ENCODE results near the gene GSC. TPM values are rescaled to one million over a fixed set of nuclear protein-coding genes. Genes with fewer than 3 reads are reported as not detected.

GSC gene
- polyA plus RNA-seq, 1 donor = 0.10 TPM

GRCh38 chr14:94787655-94788054 lies 17.7 kb upstream of the GSC start:
- no peaks in the 10 kb centered on the region for H3K9me3 ChIP-seq (ENCODE audit: control insufficient read depth, low read depth, low read length)
- H3K36me3 ChIP-seq (ENCODE audit: control insufficient read depth, insufficient read depth, low read length) = no peaks in the 10 kb centered on the region
- no peaks in the 10 kb centered on the region for H3K4me1 ChIP-seq (ENCODE audit: control insufficient read depth, insufficient read depth, low read length)
- no peak overlapping the region for H3K4me3 ChIP-seq (ENCODE audit: low read length)
- no CpG with 5 or more reads among the region's 10 CpGs for WGBS (ENCODE audit: insufficient coverage, low lambda C conversion rate)
- DNase-seq = no peak
- no peak overlapping the region for H3K27ac ChIP-seq (ENCODE audit: low read length)
- peaks cover 20% of the 10 kb centered on the region for H3K27me3 ChIP-seq (ENCODE audit: control insufficient read depth, insufficient read depth, low read length)

- Histone ChIP-seq H3K9me3 (ENCODE audit: control insufficient read depth, low read depth, low read length) (no peaks in the 10 kb centered on the region), H3K27ac (ENCODE audit: low read length) (no peak overlapping the region), H3K27me3 (ENCODE audit: control insufficient read depth, insufficient read depth, low read length) (peaks cover 20% of the 10 kb centered on the region), H3K36me3 (ENCODE audit: control insufficient read depth, insufficient read depth, low read length) (no peaks in the 10 kb centered on the region), H3K4me3 (ENCODE audit: low read length) (no peak overlapping the region), H3K4me1 (ENCODE audit: control insufficient read depth, insufficient read depth, low read length) (no peaks in the 10 kb centered on the region)
- no peak for DNase-seq
- no CpG with 5 or more reads among the region's 5 CpGs for WGBS (ENCODE audit: insufficient coverage, low lambda C conversion rate)
These were observed 17.2 kb upstream of the GSC start for GRCh38 chr14:94787092-94787491.

GRCh38 chr14:94780536-94781399 lies 10.9 kb upstream of the GSC start:
- no peak overlapping the region for H3K27ac ChIP-seq (ENCODE audit: low read length)
- peaks cover 52% of the 10 kb centered on the region for H3K27me3 ChIP-seq (ENCODE audit: control insufficient read depth, insufficient read depth, low read length)

GRCh38 chr14:94779713-94780112 lies 9.8 kb upstream of the GSC start:
- no peak for DNase-seq
- peaks cover 58% of the 10 kb centered on the region for H3K27me3 ChIP-seq (ENCODE audit: control insufficient read depth, insufficient read depth, low read length)

More at GRCh38 chr14:94780536-94781399, 10.9 kb upstream of the GSC start:
- no peak for DNase-seq
- H3K4me3 ChIP-seq (ENCODE audit: low read length) = no peak overlapping the region
- H3K4me1 ChIP-seq (ENCODE audit: control insufficient read depth, insufficient read depth, low read length) = no peaks in the 10 kb centered on the region
- H3K9me3 ChIP-seq (ENCODE audit: control insufficient read depth, low read depth, low read length) = no peaks in the 10 kb centered on the region
- WGBS (ENCODE audit: insufficient coverage, low lambda C conversion rate) = no CpG with 5 or more reads among the region's 8 CpGs
- no peaks in the 10 kb centered on the region for H3K36me3 ChIP-seq (ENCODE audit: control insufficient read depth, insufficient read depth, low read length)

GRCh38 chr14:94775871-94776210 lies 5.9 kb upstream of the GSC start:
- Histone ChIP-seq H3K4me1 (ENCODE audit: control insufficient read depth, insufficient read depth, low read length) (no peaks in the 10 kb centered on the region), H3K27ac (ENCODE audit: low read length) (no peak overlapping the region), H3K9me3 (ENCODE audit: control insufficient read depth, low read depth, low read length) (peaks cover 8% of the 10 kb centered on the region), H3K36me3 (ENCODE audit: control insufficient read depth, insufficient read depth, low read length) (no peaks in the 10 kb centered on the region), H3K27me3 (ENCODE audit: control insufficient read depth, insufficient read depth, low read length) (peaks cover 93% of the 10 kb centered on the region), H3K4me3 (ENCODE audit: low read length) (no peak overlapping the region)
- no peak for DNase-seq
- no CpG with 5 or more reads among the region's 2 CpGs for WGBS (ENCODE audit: insufficient coverage, low lambda C conversion rate)

More at GRCh38 chr14:94779713-94780112, 9.8 kb upstream of the GSC start:
- H3K4me1 ChIP-seq (ENCODE audit: control insufficient read depth, insufficient read depth, low read length) = no peaks in the 10 kb centered on the region
- H3K9me3 ChIP-seq (ENCODE audit: control insufficient read depth, low read depth, low read length) = no peaks in the 10 kb centered on the region
- no peak overlapping the region for H3K27ac ChIP-seq (ENCODE audit: low read length)
- no peaks in the 10 kb centered on the region for H3K36me3 ChIP-seq (ENCODE audit: control insufficient read depth, insufficient read depth, low read length)
- WGBS (ENCODE audit: insufficient coverage, low lambda C conversion rate) = no CpG with 5 or more reads among the region's 5 CpGs
- no peak overlapping the region for H3K4me3 ChIP-seq (ENCODE audit: low read length)

GRCh38 chr14:94775091-94775870 lies 5.4 kb upstream of the GSC start:
- Histone ChIP-seq H3K36me3 (ENCODE audit: control insufficient read depth, insufficient read depth, low read length) (no peaks in the 10 kb centered on the region), H3K27ac (ENCODE audit: low read length) (no peak overlapping the region), H3K27me3 (ENCODE audit: control insufficient read depth, insufficient read depth, low read length) (peaks cover 95% of the 10 kb centered on the region), H3K4me1 (ENCODE audit: control insufficient read depth, insufficient read depth, low read length) (no peaks in the 10 kb centered on the region), H3K4me3 (ENCODE audit: low read length) (no peak overlapping the region), H3K9me3 (ENCODE audit: control insufficient read depth, low read depth, low read length) (peaks cover 10% of the 10 kb centered on the region)
- no peak for DNase-seq
- WGBS (ENCODE audit: insufficient coverage, low lambda C conversion rate) = 17% methylated on average over 1 of the region's 20 CpGs

- 1% methylated on average over 8 of the region's 11 CpGs for WGBS (ENCODE audit: insufficient coverage, low lambda C conversion rate)
- peaks cover 96% of the 10 kb centered on the region for H3K27me3 ChIP-seq (ENCODE audit: control insufficient read depth, insufficient read depth, low read length)
These were observed 4.6 kb upstream of the GSC start for GRCh38 chr14:94774344-94775090.

GRCh38 chr14:94773655-94774343 lies 3.9 kb upstream of the GSC start:
- H3K27me3 ChIP-seq (ENCODE audit: control insufficient read depth, insufficient read depth, low read length) = peaks cover 95% of the 10 kb centered on the region
- DNase-seq = no peak
- H3K4me3 ChIP-seq (ENCODE audit: low read length) = no peak overlapping the region
- no peak overlapping the region for H3K27ac ChIP-seq (ENCODE audit: low read length)
- H3K9me3 ChIP-seq (ENCODE audit: control insufficient read depth, low read depth, low read length) = peaks cover 15% of the 10 kb centered on the region
- WGBS (ENCODE audit: insufficient coverage, low lambda C conversion rate) = 10% methylated on average over 2 of the region's 36 CpGs
- no peaks in the 10 kb centered on the region for H3K36me3 ChIP-seq (ENCODE audit: control insufficient read depth, insufficient read depth, low read length)
- no peaks in the 10 kb centered on the region for H3K4me1 ChIP-seq (ENCODE audit: control insufficient read depth, insufficient read depth, low read length)

More at GRCh38 chr14:94774344-94775090, 4.6 kb upstream of the GSC start:
- Histone ChIP-seq H3K4me3 (ENCODE audit: low read length) (no peak overlapping the region), H3K4me1 (ENCODE audit: control insufficient read depth, insufficient read depth, low read length) (no peaks in the 10 kb centered on the region), H3K9me3 (ENCODE audit: control insufficient read depth, low read depth, low read length) (peaks cover 11% of the 10 kb centered on the region), H3K36me3 (ENCODE audit: control insufficient read depth, insufficient read depth, low read length) (no peaks in the 10 kb centered on the region), H3K27ac (ENCODE audit: low read length) (no peak overlapping the region)
- no peak for DNase-seq

GRCh38 chr14:94773061-94773648 lies 3.2 kb upstream of the GSC start:
- Histone ChIP-seq H3K4me3 (ENCODE audit: low read length) (no peak overlapping the region), H3K4me1 (ENCODE audit: control insufficient read depth, insufficient read depth, low read length) (no peaks in the 10 kb centered on the region), H3K27me3 (ENCODE audit: control insufficient read depth, insufficient read depth, low read length) (peaks cover 97% of the 10 kb centered on the region), H3K36me3 (ENCODE audit: control insufficient read depth, insufficient read depth, low read length) (no peaks in the 10 kb centered on the region), H3K9me3 (ENCODE audit: control insufficient read depth, low read depth, low read length) (peaks cover 19% of the 10 kb centered on the region), H3K27ac (ENCODE audit: low read length) (no peak overlapping the region)
- peak in 1 of 2 donors; percentile 29 for DNase-seq
- WGBS (ENCODE audit: insufficient coverage, low lambda C conversion rate) = 0% methylated on average over 1 of the region's 42 CpGs

Data from large intestine (tissue), 3 donors.